ACC112 (cell line): ENCODE results near the gene ALDH7A1.

Source experiments
- H2AFZ ChIP-seq: fragments of 200-600 bp; sonication (generic); one replicate; pipeline ENCODE4 v1.6.0; 2017; ENCODE audit warnings: antibody characterized with exemption, low read length; ENCODE audit not compliant: unreplicated experiment
- H3K27ac ChIP-seq: fragments of 200-600 bp; sonication (generic); 2 replicates; pipeline ENCODE4 v1.5.1; 2014; ENCODE audit warnings: low read depth, mild to moderate bottlenecking, antibody characterized with exemption, low read length, moderate library complexity
- H3K27me3 ChIP-seq: fragments of 200-600 bp; sonication (generic); 2 replicates; pipeline ENCODE4 v1.6.1; 2014; ENCODE audit warnings: mild to moderate bottlenecking, antibody characterized with exemption, low read length, moderate library complexity, mixed read lengths; ENCODE audit not compliant: insufficient read depth
- H3K36me3 ChIP-seq: fragments of 200-600 bp; sonication (generic); 2 replicates; pipeline ENCODE4 v1.6.1; 2016; ENCODE audit warnings: mild to moderate bottlenecking, antibody characterized with exemption, low read length, moderate library complexity, mixed read lengths; ENCODE audit not compliant: insufficient read depth
- H3K4me1 ChIP-seq: fragments of 200-600 bp; sonication (generic); one replicate; pipeline ENCODE4 v1.6.1; 2016; ENCODE audit warnings: low read length, mixed read lengths; ENCODE audit not compliant: insufficient read depth, unreplicated experiment, control insufficient read depth
- H3K4me3 ChIP-seq: fragments of 200-600 bp; sonication (generic); 2 replicates; pipeline ENCODE4 v1.5.1; 2014; ENCODE audit warnings: mild to moderate bottlenecking, low read depth, low read length
- H3K79me2 ChIP-seq: fragments of 200-600 bp; sonication (generic); one replicate; pipeline ENCODE4 v1.6.0; 2016; ENCODE audit warnings: low read length; ENCODE audit not compliant: control insufficient read depth, unreplicated experiment, insufficient read depth

Gene ALDH7A1

DNA sequence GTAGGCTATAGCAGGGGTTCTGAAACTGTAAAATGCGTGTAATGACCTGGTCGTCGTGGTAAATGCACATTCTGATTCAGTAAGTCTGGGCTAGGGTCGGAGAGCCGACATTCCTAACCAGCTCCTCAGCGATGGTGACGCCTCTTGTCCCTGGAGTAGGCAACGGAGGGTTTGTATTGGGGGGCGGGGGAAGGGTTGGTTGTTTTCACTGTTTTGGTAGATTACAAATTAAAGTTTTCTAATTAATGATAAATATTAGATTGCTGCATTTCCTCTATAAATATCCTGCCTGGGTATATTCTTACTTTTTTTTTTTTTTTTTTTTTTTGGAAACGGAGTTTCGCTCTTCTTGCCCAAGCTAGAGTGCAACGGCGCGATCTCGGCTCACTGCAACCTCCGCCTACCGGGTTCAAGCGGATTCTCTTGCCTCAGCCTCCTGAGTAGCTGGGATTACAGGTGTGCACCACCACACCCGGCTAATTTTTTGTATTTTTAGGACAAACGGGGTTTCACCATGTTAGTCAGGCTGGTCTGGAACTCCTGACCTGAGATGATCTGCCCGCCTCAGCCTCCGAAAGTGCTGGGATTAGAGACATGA, 566 bp upstream of the ALDH7A1 start:
- peak overlapping the region; percentile 75 for H2AFZ ChIP-seq
- peaks cover 14% of the 10 kb centered on the region for H3K4me1 ChIP-seq
- H3K27me3 ChIP-seq, result no peaks in the 10 kb centered on the region
- H3K79me2 ChIP-seq, result peaks cover 21% of the 10 kb centered on the region
- H3K36me3 ChIP-seq, result no peaks in the 10 kb centered on the region; the same call in 1 of the 2 replicates
- H3K27ac ChIP-seq, result peak overlapping the region; percentile 57
- peak overlapping the region; percentile 78 for H3K4me3 ChIP-seq

- Histone ChIP-seq H2AFZ (no peak overlapping the region), H3K4me3 (no peak overlapping the region), H3K36me3 (no peaks in the 10 kb centered on the region; the same call in 1 of the 2 replicates), H3K79me2 (peaks cover 21% of the 10 kb centered on the region), H3K4me1 (peaks cover 9% of the 10 kb centered on the region), H3K27ac (no peak overlapping the region), H3K27me3 (no peaks in the 10 kb centered on the region)
These were observed 3.5 kb downstream of the ALDH7A1 start for GRCh38 chr5:126591549-126591948.

DNA sequence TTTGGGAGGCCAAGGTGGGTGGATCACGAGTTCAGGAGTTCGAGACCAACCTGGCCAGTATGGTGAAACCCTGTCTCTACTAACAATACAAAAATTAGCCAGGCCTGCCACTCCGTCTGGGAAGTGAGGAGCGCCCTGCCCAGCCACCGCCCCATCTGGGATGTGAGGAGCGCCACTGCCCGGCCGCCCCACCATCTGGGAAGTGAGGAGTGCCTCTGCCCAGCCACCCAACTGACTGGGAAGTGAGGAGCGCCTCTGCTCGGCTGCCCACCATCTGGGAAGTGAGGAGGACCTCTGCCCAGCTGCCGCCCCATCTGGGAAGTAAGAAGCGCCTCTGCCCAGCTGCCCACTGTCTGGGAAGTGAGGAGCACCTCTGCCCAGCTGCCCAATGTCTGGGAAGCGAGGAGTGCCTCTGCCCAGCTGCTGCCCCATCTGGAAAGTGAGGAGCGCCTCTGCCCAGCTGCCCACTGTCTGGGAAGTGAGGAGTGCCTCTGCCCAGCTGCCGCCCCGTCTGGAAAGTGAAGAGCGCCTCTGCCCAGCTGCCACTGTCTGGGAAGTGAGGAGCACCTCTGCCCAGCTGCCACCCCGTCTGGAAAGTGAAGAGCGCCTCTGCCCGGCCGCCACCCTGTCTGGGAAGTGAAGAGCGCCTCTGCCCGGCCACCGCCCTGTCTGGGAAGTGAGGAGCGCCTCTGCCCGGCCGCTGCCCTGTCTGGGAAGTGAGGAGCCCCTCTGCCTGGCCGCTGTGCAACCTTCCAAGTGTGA, 5.3 kb downstream of the ALDH7A1 start:
- Histone ChIP-seq H3K4me3 (no peak overlapping the region), H3K27me3 (no peaks in the 10 kb centered on the region), H3K27ac (no peak overlapping the region), H2AFZ (no peak overlapping the region), H3K4me1 (peaks cover 8% of the 10 kb centered on the region), H3K79me2 (peaks cover 21% of the 10 kb centered on the region), H3K36me3 (peaks cover 3% of the 10 kb centered on the region; the same call in 1 of the 2 replicates)

GRCh38 chr5:126587551-126588390, 7.2 kb downstream of the ALDH7A1 start:
- H2AFZ ChIP-seq, result no peak overlapping the region

GRCh38 chr5:126583761-126584160, 11.3 kb downstream of the ALDH7A1 start:
- no peaks in the 10 kb centered on the region for H3K4me1 ChIP-seq
- no peak overlapping the region for H3K27ac ChIP-seq
- H3K27me3 ChIP-seq, result no peaks in the 10 kb centered on the region
- H3K36me3 ChIP-seq, result peaks cover 8% of the 10 kb centered on the region
- no peak overlapping the region for H3K4me3 ChIP-seq
- H2AFZ ChIP-seq, result no peak overlapping the region
- H3K79me2 ChIP-seq, result no peaks in the 10 kb centered on the region

More at GRCh38 chr5:126587551-126588390, 7.2 kb downstream of the ALDH7A1 start:
- H3K79me2 ChIP-seq, result peaks cover 8% of the 10 kb centered on the region
- H3K27ac ChIP-seq, result no peak overlapping the region
- peaks cover 5% of the 10 kb centered on the region for H3K4me1 ChIP-seq
- no peaks in the 10 kb centered on the region for H3K27me3 ChIP-seq
- no peak overlapping the region for H3K4me3 ChIP-seq
- H3K36me3 ChIP-seq, result peaks cover 6% of the 10 kb centered on the region; the same call in 1 of the 2 replicates

- H3K36me3 ChIP-seq, result peaks cover 6% of the 10 kb centered on the region; the same call in 1 of the 2 replicates
- H2AFZ ChIP-seq, result no peak overlapping the region
These were observed 15.3 kb downstream of the ALDH7A1 start for GRCh38 chr5:126579716-126580115.

GRCh38 chr5:126577415-126577814, 17.6 kb downstream of the ALDH7A1 start:
- H3K27ac ChIP-seq, result no peak overlapping the region
- H3K27me3 ChIP-seq, result no peaks in the 10 kb centered on the region
- H3K4me3 ChIP-seq, result no peak overlapping the region
- H3K36me3 ChIP-seq, result peaks cover 2% of the 10 kb centered on the region; the same call in 1 of the 2 replicates
- H3K79me2 ChIP-seq, result no peaks in the 10 kb centered on the region
- H2AFZ ChIP-seq, result no peak overlapping the region
- H3K4me1 ChIP-seq, result no peaks in the 10 kb centered on the region

More at GRCh38 chr5:126579716-126580115, 15.3 kb downstream of the ALDH7A1 start:
- H3K79me2 ChIP-seq, result no peaks in the 10 kb centered on the region
- H3K4me3 ChIP-seq, result no peak overlapping the region
- H3K27ac ChIP-seq, result no peak overlapping the region
- no peaks in the 10 kb centered on the region for H3K4me1 ChIP-seq
- no peaks in the 10 kb centered on the region for H3K27me3 ChIP-seq

DNA sequence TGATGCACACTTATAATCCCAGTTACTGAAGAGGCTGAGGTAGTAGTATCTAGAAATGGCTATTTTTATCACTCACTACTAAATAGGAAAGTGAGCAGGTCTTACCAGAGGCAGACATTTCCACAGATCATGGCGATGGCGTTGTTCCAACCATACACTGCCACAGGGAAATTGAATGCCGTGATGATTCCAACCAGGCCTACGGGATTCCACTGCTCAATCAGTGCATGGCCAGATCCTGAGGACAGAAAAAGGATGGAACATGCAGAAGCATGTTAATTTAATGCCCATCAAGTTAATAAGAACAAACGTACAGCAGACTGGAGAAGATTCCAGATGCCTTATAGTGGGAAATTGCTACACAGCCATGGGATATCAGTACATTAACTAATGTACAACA, 18.0 kb downstream of the ALDH7A1 start:
- H2AFZ ChIP-seq, result no peak overlapping the region
- no peak overlapping the region for H3K4me3 ChIP-seq
- H3K27ac ChIP-seq, result no peak overlapping the region
- H3K79me2 ChIP-seq, result no peaks in the 10 kb centered on the region
- no peaks in the 10 kb centered on the region for H3K36me3 ChIP-seq
- H3K4me1 ChIP-seq, result no peaks in the 10 kb centered on the region
- no peaks in the 10 kb centered on the region for H3K27me3 ChIP-seq

DNA sequence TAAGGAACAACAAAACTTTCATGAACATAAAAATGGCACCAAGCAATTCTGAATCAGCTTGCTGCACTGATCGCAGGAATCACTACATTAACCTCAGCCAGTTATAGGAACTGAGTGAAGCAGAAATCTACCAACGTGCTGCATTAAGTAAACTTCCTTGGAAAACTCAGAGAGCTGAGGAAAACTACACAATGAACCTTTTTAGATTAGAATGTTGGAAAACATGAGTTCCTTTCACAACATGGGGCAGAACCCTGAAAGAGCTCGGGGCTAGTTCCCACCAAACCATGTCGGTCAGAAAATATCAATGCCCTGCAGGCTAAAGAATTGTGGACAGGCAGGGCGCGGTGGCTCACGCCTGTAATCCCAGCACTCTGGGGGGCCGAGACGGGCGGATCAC, 19.4 kb downstream of the ALDH7A1 start:
- Histone ChIP-seq H2AFZ (no peak overlapping the region), H3K4me3 (no peak overlapping the region), H3K27ac (no peak overlapping the region), H3K4me1 (no peaks in the 10 kb centered on the region), H3K27me3 (no peaks in the 10 kb centered on the region), H3K79me2 (no peaks in the 10 kb centered on the region), H3K36me3 (no peaks in the 10 kb centered on the region)

DNA sequence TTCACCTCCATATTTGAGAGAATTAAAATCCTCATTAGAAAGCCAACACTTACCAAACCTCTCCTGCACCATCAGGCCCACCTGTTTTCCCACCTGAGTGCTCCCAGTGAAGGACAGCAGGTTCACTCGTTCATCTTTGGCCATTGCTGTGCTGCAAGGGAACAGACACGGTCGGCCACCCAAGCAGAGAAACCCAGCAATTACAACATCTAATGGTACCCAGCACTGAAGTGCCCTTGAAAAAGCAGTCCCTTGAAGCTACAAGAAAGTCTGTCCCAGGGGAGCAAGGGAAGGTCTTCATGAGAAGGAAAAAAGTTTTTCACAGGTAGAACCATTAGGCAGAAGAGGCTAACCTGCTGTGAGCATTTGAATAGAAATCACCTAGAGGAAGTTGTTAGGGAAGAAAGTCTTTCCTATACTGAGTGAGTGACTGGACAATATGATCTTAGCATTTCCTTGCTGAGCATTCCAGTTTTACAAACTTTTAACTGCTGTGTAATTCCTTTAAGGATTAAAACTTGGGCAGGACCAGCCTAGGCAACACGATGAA, 26.7 kb downstream of the ALDH7A1 start:
- no peak overlapping the region for H3K27ac ChIP-seq
- H2AFZ ChIP-seq, result no peak overlapping the region
- no peaks in the 10 kb centered on the region for H3K27me3 ChIP-seq
- no peak overlapping the region for H3K4me3 ChIP-seq
- no peaks in the 10 kb centered on the region for H3K79me2 ChIP-seq
- peaks cover 9% of the 10 kb centered on the region; the same call in 1 of the 2 replicates for H3K36me3 ChIP-seq
- H3K4me1 ChIP-seq, result no peaks in the 10 kb centered on the region
